Gastroesophageal sphincter (tissue), 3 donors: ENCODE measurements around the gene SEC61A2.

Source experiments
- CTCF ChIP-seq, 4 experiments: fragments of 200-600 bp in 2 of 4; fragments of 450-650 bp in 2 of 4; sonication (generic) in 1 of 4; IDR thresholded peaks; one replicate each; pipeline ENCODE4 v1.5.1; 2017 to 2019; ENCODE audit warnings: antibody characterized with exemption in 4 of 4, mild to moderate bottlenecking in 2 of 4, moderate library complexity in 2 of 4
- EP300 ChIP-seq: sonication (generic); formaldehyde crosslinking; IDR thresholded peaks from one replicate; pipeline ENCODE4 v1.6.1; 2017; ENCODE audit warnings: antibody characterized with exemption, mild to moderate bottlenecking
- POLR2A ChIP-seq, 2 donors: fragments of 450-650 bp; IDR thresholded peaks; one replicate each; pipeline ENCODE4 v1.6.1; 2017; ENCODE audit warnings: antibody characterized with exemption in 2 of 2, mild to moderate bottlenecking in 2 of 2, moderate library complexity in 1 of 2
- POLR2AphosphoS5 ChIP-seq: sonication (generic); formaldehyde crosslinking; IDR thresholded peaks from one replicate; pipeline ENCODE4 v1.6.1; 2017; ENCODE audit warnings: antibody characterized with exemption

DNA sequence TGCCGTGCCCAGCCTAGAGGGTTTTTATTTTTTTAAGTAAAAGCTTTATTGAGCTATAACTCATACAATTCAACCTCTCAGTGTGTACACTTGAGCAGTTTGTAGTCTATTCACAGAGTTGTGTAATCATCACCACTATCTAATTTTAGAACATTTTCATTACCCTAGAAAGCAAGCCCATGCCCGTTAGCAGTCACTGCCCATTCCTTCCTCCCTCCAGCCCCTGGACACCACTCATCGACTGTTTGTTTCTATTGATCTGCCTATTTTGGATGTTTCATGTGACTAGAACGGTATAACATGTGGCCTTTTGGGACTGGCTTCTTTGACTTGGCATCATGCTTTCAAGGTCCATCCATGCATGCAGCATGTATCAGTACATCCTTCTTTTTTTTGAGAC lies 25.7 kb upstream of the SEC61A2 start:
- TF ChIP-seq CTCF (IDR thresholded peaks at IDR 0.05) (no peak), POLR2A (IDR thresholded peaks at IDR 0.05) (no peak), EP300 (no peak), POLR2AphosphoS5 (no peak)
